ENCODE results near the gene SORT1.
A peak's percentile ranks its signal among the peaks of the same experiment; 100 is the strongest.

SORT1 gene

GRCh38 chr1:109335091-109335490 is 62.6 kb downstream of the SORT1 start:
- DNase-seq = no peak

GRCh38 chr1:109331113-109331512 is 66.6 kb downstream of the SORT1 start:
- DNase-seq = no peak

- no peak for DNase-seq
These were observed 70.4 kb downstream of the SORT1 start for GRCh38 chr1:109327285-109327684.

- DNase-seq = no peak
These were observed 74.7 kb downstream of the SORT1 start for GRCh38 chr1:109322974-109323373.

GRCh38 chr1:109319114-109319513 is 78.6 kb downstream of the SORT1 start:
- DNase-seq = no peak

- DNase-seq = no peak
These were observed 81.2 kb downstream of the SORT1 start for GRCh38 chr1:109316506-109316905.

- DNase-seq = peak; percentile 22
These were observed 82.4 kb downstream of the SORT1 start for GRCh38 chr1:109315288-109315687.

- no peak for DNase-seq
These were observed 82.9 kb downstream of the SORT1 start for GRCh38 chr1:109314795-109315194.

- DNase-seq = peak; percentile 35
These were observed 84.5 kb downstream of the SORT1 start for GRCh38 chr1:109312978-109313775.

- DNase-seq = peak; percentile 75
These were observed 85.5 kb downstream of the SORT1 start for GRCh38 chr1:109312246-109312645.

- DNase-seq = no peak
These were observed 88.4 kb downstream of the SORT1 start for GRCh38 chr1:109309347-109309746.

- peak; percentile 99 for DNase-seq
These were observed 90.3 kb downstream of the SORT1 start for GRCh38 chr1:109307274-109308021.

- peak; percentile 91 for DNase-seq
These were observed 90.9 kb downstream of the SORT1 start, which contains the start of gene MYBPHL for GRCh38 chr1:109306832-109307273. TSS of gene MYBPHL (minus strand) at chr1:109307011. CDS start at chr1:109306991, 20 bp downstream.

- DNase-seq = peak; percentile 43
These were observed 91.7 kb downstream of the SORT1 start for GRCh38 chr1:109305991-109306390.

- no peak for DNase-seq
These were observed 93.3 kb downstream of the SORT1 start for GRCh38 chr1:109304226-109304920.

GRCh38 chr1:109301874-109302273 is 95.8 kb downstream of the SORT1 start:
- DNase-seq = no peak

GRCh38 chr1:109300650-109301151 is 97.0 kb downstream of the SORT1 start:
- no peak for DNase-seq

- DNase-seq = no peak
These were observed 98.0 kb downstream of the SORT1 start for GRCh38 chr1:109299558-109300343.

- DNase-seq = no peak
These were observed 98.8 kb downstream of the SORT1 start for GRCh38 chr1:109298666-109299557.

GRCh38 chr1:109296782-109297181 is 100.9 kb downstream of the SORT1 start:
- DNase-seq = no peak

- DNase-seq = peak; percentile 97
These were observed 101.9 kb downstream of the SORT1 start for GRCh38 chr1:109295712-109296415.

Data from NCI-H82 (cell line).